ENCODE results near the gene ENTPD1.
"Not testable (repeated sequence)": the region's sequence is repeated elsewhere in the genome, so short reads cannot be mapped to it uniquely, and the experiment has no call there.

Gene ENTPD1

DNA sequence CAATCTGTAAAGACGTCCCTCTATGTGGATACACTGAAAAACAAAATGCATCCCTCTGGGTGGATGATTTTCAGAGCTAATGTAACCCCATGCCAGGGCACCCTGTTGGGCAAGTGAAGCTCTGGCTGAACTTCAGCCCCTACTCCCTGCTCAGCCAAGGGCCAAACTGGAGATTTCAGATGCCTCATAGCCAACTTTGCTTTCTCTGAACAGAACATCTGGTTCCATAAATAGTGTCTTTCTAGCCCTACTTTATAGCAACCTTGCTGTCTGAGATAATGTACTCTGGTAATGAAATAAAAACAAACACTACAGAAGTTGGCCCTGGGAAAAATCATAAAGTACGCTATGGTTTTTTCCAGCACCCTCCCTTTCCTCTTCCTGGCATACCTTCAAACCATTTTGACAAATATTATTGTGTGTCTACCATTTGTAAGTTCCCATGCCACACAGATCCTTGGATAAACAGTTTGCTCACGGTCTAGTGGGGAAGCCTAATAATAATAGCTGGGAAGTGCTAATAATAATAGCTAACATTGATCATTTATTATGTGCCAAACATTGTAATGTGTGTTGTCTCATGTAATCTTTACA is 3.4 kb downstream of the ENTPD1 start:
- in situ Hi-C loops (cut with MboI; ENCODE audit: low sequenced_read_pairs, unreplicated experiment), result no loop called here
- TF ChIP-seq, protein P1, sequence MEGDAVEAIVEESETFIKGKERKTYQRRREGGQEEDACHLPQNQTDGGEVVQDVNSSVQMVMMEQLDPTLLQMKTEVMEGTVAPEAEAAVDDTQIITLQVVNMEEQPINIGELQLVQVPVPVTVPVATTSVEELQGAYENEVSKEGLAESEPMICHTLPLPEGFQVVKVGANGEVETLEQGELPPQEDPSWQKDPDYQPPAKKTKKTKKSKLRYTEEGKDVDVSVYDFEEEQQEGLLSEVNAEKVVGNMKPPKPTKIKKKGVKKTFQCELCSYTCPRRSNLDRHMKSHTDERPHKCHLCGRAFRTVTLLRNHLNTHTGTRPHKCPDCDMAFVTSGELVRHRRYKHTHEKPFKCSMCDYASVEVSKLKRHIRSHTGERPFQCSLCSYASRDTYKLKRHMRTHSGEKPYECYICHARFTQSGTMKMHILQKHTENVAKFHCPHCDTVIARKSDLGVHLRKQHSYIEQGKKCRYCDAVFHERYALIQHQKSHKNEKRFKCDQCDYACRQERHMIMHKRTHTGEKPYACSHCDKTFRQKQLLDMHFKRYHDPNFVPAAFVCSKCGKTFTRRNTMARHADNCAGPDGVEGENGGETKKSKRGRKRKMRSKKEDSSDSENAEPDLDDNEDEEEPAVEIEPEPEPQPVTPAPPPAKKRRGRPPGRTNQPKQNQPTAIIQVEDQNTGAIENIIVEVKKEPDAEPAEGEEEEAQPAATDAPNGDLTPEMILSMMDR (IDR thresholded peaks at IDR 0.05; ENCODE audit: borderline replicate concordance, control extremely low read depth, extremely low read depth, insufficient read depth, missing control alignments), result no peak
- no peak for DNase-seq (ENCODE audit: low spot score)

DNA sequence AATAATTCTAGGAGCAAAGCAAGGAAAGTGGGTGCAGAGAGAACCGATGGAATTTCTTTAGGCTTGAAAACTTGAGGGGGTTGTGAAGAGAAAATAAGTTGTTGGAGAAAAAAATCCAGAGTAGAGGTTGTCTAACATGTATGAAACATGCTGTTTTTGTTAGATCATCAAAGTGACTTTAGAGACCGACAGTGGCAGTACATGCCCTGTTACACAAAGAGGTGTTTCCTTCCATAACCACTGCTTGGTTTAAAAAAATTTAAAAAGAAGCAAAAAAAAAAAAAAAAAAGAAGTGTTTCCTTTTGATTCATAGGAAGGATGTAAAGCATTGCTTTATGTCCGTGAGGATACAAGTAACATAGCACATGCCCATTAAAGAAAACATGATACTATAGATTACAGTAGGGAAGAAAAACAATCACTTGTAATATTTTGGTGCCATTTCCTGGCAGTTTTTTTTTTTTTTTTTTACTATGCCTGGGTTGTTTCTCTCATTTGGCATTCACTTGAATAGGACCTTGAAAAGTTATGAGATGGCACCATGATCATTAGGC is 6.1 kb downstream of the ENTPD1 start:
- TF ChIP-seq, protein P1 (IDR thresholded peaks at IDR 0.05; ENCODE audit: borderline replicate concordance, control extremely low read depth, extremely low read depth, insufficient read depth, missing control alignments), result no peak
- in situ Hi-C loops (cut with MboI; ENCODE audit: low sequenced_read_pairs, unreplicated experiment), result no loop called here
- DNase-seq (ENCODE audit: low spot score), result no peak

DNA sequence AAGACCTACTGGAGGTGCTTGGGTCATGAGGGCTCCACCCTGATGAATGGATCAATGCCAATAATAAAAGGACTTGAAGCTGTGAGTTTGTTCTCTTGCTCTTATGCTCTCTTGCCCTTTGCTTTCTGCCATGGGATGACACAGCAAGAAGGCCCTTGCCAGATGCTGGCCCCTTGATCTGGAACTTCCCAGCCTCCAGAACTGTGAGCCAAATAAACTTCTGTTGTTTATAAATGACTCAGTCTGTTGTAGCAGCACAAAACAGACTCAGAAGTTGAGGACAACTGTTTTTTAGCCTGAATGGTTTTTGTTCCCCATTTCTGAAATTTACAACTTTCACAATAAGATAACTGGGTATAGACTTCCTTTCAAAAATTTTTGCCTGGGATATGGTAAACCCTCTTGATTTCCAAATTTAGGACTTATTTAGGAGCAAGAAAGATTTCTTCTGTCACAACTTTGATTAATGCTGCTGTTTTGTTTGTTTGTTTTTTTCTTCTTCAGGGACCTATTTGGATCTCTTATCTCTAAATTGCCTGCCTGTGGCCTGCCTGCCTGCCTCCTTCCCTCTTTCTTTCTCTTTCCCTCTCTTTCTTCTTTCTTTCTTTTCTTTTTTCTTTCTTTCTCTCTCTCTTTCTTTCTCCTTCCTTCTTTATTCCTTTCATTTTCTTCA is 12.1 kb downstream of the ENTPD1 start:
- in situ Hi-C loops (cut with MboI; ENCODE audit: low sequenced_read_pairs, unreplicated experiment), result no loop called here

DNA sequence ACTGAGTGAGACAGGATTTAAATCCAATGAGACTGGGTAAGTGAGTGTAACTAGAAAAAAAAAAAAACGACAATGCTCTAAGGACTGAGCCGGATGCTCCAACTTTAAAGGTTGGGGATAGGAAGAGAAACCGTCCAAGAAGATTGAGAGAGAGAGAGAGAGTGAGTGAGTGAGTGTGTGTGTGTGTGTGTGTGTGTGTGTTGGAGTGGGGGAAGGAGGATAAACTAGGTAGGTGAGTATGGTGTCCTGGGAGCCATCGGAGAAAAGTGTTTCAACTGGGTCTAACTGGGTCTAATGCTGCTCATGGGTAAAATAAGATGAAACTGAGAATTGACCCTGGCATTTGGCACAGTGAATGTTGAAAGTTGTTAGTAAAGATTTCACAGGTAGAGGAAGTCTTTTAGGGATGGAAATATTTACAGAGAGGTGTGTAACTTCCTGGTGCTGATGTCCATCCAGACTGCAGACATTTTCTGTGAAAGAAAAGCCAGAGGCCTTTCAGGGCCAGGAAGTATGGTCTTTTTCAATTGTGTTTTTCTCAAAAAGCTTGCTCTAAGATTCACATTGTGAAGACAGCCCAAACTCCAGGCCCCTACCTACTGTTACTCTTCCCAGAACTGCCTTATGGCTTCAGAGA is 14.2 kb downstream of the ENTPD1 start:
- no peak for DNase-seq (ENCODE audit: low spot score)
- TF ChIP-seq, protein P1 (IDR thresholded peaks at IDR 0.05; ENCODE audit: borderline replicate concordance, control extremely low read depth, extremely low read depth, insufficient read depth, missing control alignments), result no peak
- in situ Hi-C loops (cut with MboI; ENCODE audit: low sequenced_read_pairs, unreplicated experiment), result no loop called here

More for the DNA sequence above, 12.1 kb downstream of the ENTPD1 start:
- no peak for DNase-seq (ENCODE audit: low spot score)
- TF ChIP-seq, protein P1 (IDR thresholded peaks at IDR 0.05; ENCODE audit: borderline replicate concordance, control extremely low read depth, extremely low read depth, insufficient read depth, missing control alignments), result no peak

DNA sequence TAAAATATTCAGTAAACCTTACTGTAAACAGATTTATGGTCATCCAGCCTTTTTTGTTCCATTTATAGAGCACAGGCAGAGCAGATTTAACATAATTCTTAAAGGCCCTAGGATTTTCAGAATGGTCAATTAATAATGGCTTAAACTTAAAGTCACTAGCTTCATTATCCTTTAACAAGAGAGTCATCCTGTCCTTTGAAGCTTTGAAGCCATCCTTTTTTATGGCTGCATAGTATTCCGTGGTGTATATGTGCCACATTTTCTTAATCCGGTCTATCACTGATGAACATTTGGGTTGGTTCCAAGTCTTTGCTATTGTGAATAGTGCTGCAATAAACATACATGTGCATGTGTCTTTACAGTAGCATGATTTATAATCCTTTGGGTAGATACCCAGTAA is 17.5 kb downstream of the ENTPD1 start:
- in situ Hi-C loops (cut with MboI; ENCODE audit: low sequenced_read_pairs, unreplicated experiment); DNase-seq (ENCODE audit: low spot score): not testable (repeated sequence)

DNA sequence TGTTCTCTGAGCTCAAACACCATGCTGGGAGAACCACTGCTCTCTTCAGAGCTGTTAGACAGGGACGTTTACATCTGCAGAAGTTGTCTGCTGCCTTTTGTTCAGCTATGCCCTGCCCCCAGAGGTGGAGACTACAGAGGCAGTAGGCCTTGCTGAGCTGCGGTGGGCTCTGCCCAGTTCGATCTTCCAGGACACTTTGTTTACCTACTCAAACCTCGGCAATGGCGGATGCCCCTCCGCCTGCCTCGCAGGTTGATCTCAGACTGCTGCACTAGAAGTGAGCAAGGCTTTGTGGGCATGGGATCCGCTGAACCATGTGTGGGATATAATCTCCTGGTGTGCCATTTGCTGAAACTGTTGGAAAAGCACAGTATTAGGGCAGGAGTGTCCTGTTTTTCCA is 21.7 kb downstream of the ENTPD1 start:
- DNase-seq (ENCODE audit: low spot score); in situ Hi-C loops (cut with MboI; ENCODE audit: low sequenced_read_pairs, unreplicated experiment): not testable (repeated sequence)

DNA sequence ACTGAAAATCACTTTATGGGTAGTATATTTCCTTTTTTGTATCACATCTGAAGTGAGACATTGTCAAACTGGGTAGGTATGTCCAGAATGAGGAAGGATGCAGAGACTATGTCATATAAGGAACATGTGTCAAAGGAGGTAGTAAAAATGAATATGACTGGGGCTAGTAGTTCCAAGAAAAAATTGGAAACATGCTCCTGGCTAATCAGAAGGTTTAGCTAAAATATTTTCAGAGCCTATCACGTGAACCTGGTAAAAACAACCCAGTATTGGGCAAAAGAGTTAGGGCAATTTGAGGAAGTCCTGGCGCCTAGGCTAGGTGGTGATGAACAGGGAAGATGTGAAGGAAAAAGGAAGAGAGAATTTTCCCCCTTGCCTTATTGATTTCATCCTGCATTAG is 26.4 kb downstream of the ENTPD1 start:
- in situ Hi-C loops (cut with MboI; ENCODE audit: low sequenced_read_pairs, unreplicated experiment), result no loop called here
- TF ChIP-seq, protein P1 (IDR thresholded peaks at IDR 0.05; ENCODE audit: borderline replicate concordance, control extremely low read depth, extremely low read depth, insufficient read depth, missing control alignments), result no peak
- no peak for DNase-seq (ENCODE audit: low spot score)
